GM12865 (cell line): Measurements from ENCODE around the gene PPIL6.

Experiments used
- DNase-seq: peaks from one replicate; pipeline ENCODE4 v3.0.0; 2010; ENCODE audit warnings: low read depth
- H3K4me3 ChIP-seq: 2 replicates; pipeline ENCODE4 v1.5.1; 2011; ENCODE audit warnings: mild to moderate bottlenecking, low read depth, low read length, control low read depth
- CTCF ChIP-seq: IDR thresholded peaks from 2 replicates; pipeline ENCODE4 v1.5.1; 2011; ENCODE audit warnings: low read length, control low read depth, low read depth, inconsistent platforms; ENCODE audit not compliant: insufficient read depth; ENCODE audit errors: missing control alignments

Gene PPIL6

DNA sequence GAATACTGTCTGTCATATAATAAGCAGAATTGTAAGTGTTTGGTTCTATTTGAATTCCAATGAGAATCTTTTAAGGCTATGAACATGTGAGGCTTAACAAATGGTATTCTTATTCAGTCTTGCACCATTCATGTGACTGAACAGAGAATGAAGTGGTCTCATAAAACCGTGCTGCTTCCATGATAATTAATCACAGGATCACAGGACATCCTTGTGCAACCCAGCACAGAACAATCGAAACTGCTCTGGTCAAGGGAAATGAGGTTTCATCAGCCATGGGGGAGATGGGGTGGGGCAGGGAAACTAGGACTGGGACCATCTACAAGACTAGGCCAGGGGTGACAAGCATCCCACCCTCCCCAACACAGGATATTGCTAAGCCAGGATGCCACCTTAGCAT, 6.0 kb downstream of the PPIL6 start:
- no peak overlapping the region for H3K4me3 ChIP-seq
- TF ChIP-seq CTCF = no peak
- no peak for DNase-seq

GRCh38 chr6:109429496-109429895, 10.9 kb downstream of the PPIL6 start:
- H3K4me3 ChIP-seq = no peak overlapping the region
- no peak for TF ChIP-seq CTCF
- DNase-seq = no peak

GRCh38 chr6:109428889-109429477, 11.4 kb downstream of the PPIL6 start:
- TF ChIP-seq CTCF = no peak
- no peak for DNase-seq
- H3K4me3 ChIP-seq = no peak overlapping the region

- TF ChIP-seq CTCF = no peak
- DNase-seq = no peak
- no peak overlapping the region for H3K4me3 ChIP-seq
Observed at GRCh38 chr6:109424946-109425345, 15.5 kb downstream of the PPIL6 start.

DNA sequence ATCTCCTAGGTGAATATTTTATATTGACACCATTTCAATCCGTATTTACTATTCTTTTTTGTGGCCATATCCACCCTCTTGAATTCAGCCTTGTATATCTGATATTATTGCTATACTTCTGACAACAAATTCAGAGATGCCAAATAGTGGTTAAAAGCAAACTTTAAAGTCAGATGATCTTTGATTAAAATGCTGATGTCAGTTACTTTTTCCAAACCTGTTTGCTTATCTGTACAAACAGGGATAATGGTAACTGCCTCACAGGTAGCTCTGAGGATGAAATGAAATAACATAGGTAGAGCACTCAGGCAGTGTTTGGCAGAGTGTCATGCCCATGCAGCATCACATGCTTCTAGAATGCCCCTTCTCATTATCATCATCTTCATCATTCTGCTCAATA, 19.2 kb downstream of the PPIL6 start:
- no peak for DNase-seq
- H3K4me3 ChIP-seq = no peak overlapping the region
- TF ChIP-seq CTCF = no peak

DNA sequence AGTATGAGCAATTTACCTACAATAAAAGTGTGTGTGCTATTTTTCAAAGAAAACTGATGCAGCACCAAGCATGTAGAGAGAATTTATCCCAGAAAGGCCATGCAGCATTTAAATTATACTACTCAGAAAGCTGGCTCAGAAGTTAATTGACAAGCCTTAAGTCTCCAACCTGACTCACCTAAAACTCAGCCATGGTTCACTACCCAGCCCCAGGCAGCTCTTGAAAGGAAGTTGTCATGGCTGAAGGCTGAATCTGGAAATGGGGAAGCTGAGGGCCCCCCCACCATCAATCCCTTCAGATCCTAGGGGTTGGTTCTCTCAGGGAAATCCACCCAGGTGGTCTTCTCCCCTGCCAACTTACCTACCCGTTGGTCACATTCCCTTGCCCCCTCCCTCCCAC, 19.7 kb downstream of the PPIL6 start:
- no peak overlapping the region for H3K4me3 ChIP-seq
- DNase-seq = no peak
- TF ChIP-seq CTCF = no peak

DNA sequence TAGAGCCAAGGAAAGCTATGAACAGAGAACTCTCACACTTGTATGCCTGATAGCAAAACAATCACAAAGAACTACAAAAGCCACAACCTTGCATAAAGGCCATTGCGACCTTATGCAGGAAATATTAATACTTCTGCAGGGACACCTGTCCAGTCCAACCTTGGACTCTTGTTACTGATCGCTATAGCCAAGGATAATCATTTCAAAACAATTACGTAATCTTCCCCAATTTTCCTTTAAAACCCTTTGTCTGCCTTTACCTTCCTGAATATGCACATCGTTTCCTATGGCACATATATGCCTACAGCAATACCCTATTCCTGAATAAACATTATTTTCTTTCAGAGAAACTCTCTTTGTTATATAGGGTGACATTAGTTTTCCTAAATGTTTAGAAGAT, 22.8 kb downstream of the PPIL6 start:
- H3K4me3 ChIP-seq = no peak overlapping the region
- no peak for DNase-seq
- TF ChIP-seq CTCF = no peak
